Measurements from ENCODE around the gene ANKRD11.
A peak's percentile ranks its signal among the peaks of the same experiment; 100 is the strongest.

The ANKRD11 gene

DNA sequence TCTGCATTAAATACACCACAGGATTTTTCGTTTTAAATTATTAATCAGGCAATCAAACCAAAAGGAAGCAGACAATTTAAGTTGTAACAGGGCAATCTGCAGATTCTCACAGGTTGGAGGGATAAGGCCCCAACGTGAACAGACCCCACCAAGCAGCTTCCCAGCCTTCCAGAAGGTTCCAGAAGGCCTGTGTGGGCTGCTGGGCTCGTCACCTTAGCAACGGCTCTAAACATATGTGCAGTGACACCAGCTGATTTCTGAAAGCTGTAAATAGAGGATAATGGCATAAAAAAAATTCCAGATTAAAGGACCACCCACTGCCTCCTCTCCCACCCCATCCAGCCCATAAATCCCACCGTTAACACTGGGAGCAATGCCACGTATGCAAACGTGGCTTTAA is 149.1 kb downstream of the ANKRD11 start:
- TF ChIP-seq, protein P1, sequence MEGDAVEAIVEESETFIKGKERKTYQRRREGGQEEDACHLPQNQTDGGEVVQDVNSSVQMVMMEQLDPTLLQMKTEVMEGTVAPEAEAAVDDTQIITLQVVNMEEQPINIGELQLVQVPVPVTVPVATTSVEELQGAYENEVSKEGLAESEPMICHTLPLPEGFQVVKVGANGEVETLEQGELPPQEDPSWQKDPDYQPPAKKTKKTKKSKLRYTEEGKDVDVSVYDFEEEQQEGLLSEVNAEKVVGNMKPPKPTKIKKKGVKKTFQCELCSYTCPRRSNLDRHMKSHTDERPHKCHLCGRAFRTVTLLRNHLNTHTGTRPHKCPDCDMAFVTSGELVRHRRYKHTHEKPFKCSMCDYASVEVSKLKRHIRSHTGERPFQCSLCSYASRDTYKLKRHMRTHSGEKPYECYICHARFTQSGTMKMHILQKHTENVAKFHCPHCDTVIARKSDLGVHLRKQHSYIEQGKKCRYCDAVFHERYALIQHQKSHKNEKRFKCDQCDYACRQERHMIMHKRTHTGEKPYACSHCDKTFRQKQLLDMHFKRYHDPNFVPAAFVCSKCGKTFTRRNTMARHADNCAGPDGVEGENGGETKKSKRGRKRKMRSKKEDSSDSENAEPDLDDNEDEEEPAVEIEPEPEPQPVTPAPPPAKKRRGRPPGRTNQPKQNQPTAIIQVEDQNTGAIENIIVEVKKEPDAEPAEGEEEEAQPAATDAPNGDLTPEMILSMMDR (IDR thresholded peaks at IDR 0.05; ENCODE audit: low read length, missing control alignments) = no peak
- no peak overlapping the region for H3K4me3 ChIP-seq (replicated peaks; ENCODE audit: low read depth, low read length)
- DNase-seq (ENCODE audit: low read depth) = no peak

DNA sequence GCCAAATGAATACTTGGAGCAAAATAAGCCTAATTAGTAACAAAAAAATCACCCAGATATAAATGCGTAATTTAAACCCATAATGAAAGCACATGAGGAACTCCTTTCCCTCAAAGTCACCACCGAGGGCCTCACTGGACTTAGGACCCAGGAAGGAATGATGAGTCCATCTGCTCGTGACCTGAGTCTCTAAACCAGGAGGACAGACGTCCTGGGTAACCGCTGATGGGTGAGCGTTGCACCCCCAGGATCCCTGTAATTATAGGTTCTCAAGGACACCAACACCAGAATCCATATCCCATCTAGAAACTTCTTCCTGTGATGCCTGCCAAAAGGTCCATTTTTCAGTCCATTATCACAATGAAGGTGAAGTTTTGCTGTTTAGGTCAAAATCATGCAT is 151.5 kb downstream of the ANKRD11 start:
- DNase-seq (ENCODE audit: low read depth) = no peak
- TF ChIP-seq, protein P1 (IDR thresholded peaks at IDR 0.05; ENCODE audit: low read length, missing control alignments) = no peak
- H3K4me3 ChIP-seq (replicated peaks; ENCODE audit: low read depth, low read length) = no peak overlapping the region

DNA sequence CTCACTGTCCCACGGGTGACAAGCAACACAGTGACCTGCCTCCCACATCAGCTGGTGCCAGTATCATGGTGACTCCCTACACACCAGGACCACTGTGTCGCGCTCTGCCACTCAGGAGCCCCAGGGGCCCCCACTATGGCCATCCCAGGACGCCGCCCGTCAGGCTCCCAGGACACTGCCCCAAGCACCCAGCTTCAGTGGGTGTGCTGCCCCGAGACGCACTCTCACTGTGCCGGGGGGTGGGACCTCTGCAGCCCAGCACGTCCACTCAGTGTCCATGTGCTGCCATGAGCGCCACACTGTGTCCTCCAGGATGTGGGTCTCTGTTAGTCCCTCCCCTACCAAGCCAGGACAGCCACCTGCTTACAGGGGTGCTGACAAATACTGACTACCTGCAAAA is 152.4 kb downstream of the ANKRD11 start:
- H3K4me3 ChIP-seq (replicated peaks; ENCODE audit: low read depth, low read length) = no peak overlapping the region
- TF ChIP-seq, protein P1 (IDR thresholded peaks at IDR 0.05; ENCODE audit: low read length, missing control alignments) = no peak
- DNase-seq (ENCODE audit: low read depth) = no peak

DNA sequence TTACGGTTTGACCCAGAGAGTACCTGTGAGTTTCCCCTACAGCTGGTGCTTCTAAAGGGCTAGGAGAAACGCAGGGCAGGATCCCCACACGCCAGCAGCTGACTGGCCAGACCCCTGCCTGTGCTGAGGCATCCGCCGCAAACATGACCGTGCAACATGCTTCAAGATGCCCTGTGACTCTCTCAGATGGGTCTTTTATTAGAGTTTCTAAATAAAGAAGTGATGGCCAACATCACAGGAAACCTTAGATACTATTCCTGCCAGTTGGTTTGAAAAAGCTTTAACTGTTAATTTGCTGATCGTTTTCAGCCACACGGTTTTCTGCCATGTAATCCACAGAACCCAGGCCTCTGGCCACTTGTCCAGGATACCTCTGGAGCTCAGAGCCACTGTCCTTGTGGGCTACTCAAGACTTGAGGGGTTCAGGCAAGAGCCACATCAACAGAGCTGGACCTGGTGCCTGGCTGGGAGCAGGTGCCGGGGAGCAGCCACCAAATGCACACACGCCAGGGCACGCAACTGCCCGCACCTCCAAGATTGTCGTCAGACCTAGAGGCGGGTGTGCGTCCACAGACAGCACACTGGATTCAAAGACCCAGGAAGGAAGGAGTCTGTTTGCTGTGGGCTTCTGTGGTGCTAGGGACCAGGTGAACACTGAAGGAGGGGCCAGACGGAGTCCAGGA is 154.4 kb downstream of the ANKRD11 start:
- H3K4me3 ChIP-seq (replicated peaks; ENCODE audit: low read depth, low read length) = no peak overlapping the region
- TF ChIP-seq, protein P1 (IDR thresholded peaks at IDR 0.05; ENCODE audit: low read length, missing control alignments) = no peak
- DNase-seq (ENCODE audit: low read depth) = no peak

DNA sequence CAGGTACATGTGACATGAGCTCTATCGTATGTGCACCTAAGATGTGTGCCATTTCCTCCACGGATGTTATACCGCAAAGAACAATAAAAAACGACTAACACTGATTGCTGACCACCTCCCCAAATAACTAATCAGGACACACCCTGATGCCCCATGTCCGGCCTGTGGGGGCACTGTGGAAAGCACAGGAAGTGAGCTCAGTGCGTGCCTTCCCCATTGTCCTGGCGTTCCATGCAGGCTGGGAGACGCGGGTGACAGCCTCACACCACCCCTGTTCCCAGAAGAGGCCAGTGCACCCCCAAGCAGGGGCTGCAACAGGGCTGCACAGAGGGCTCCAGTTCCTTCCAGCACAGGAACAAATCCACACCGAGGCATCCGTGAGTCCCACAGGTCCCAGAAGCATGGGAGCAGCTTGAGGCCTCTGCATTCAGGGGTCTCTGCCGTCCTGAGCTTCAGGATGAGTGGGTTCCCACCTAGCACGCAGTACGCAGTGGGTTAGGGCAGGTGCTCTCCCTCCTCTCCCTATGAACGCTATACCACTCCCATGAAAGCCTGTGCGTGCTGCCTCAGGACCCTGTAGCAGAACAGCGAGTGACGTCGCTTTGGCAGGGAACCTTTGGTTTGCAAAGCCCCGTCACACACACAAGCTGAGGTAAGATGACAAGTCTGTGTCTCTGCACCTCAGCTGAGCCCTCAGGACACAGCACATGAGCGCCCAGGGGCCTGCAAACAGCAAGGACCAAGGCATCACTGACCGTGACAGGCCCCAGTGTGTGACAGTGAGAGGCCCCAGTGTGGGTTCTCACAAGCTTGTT is 155.2 kb downstream of the ANKRD11 start:
- TF ChIP-seq, protein P1 (IDR thresholded peaks at IDR 0.05; ENCODE audit: low read length, missing control alignments) = peak; percentile 17
- no peak for DNase-seq (ENCODE audit: low read depth)
- H3K4me3 ChIP-seq (replicated peaks; ENCODE audit: low read depth, low read length) = no peak overlapping the region

DNA sequence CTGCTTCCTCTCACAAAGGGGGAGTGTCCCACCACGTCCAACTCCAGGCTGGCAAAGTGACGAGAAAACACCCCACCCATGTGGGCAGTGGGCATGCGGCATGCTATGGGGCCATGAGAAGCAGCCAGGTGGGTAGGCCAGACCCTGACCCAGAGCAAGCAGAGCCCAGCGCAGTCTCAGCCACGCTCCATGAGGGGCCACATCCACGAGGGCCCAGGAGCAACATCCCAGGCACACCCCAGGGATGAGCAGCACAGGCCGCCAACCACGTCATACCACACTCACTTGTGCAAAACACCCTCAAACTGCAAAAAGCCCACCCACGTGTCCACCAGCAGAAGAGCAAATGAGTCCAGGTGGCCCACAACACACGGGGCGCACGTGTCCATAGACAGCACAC is 155.9 kb downstream of the ANKRD11 start:
- DNase-seq (ENCODE audit: low read depth) = no peak
- TF ChIP-seq, protein P1 (IDR thresholded peaks at IDR 0.05; ENCODE audit: low read length, missing control alignments) = no peak
- no peak overlapping the region for H3K4me3 ChIP-seq (replicated peaks; ENCODE audit: low read depth, low read length)

Data from fibroblast of pulmonary artery (primary cell).